PC-3 (cell line): Measurements from ENCODE around the gene SCAPER. TPM values are rescaled to one million over a fixed set of nuclear protein-coding genes. Genes with fewer than 3 reads are reported as not detected.

Experiments used
- ATAC-seq: fragments of 200-7000 bp; cut with Tn5 transposase; 2 replicates; pipeline ENCODE4 v1.9.1; 2020; ENCODE audit warnings: mild to moderate bottlenecking, moderate library complexity
- BruUV-seq: library from RNA; stranded (reverse); fragments of 400-500 nt; replicated peaks from 2 replicates; lab custom pipeline; 2021; lab: Mats Ljungman, UMichigan
- CTCF ChIA-PET: fragments of 300-600 bp; sonication (Branson Sonifier 250); formaldehyde crosslinking; loops from one replicate; lab custom pipeline; 2022; ENCODE audit warnings: antibody characterized with exemption; lab: Charles Lee
- POLR2A ChIA-PET: fragments of 300-600 bp; sonication (Branson Sonifier 250); formaldehyde crosslinking; loops from one replicate; lab custom pipeline; 2022; ENCODE audit warnings: antibody characterized with exemption; ENCODE audit not compliant: unreplicated experiment; lab: Charles Lee
- DNase-seq: peaks from one replicate; pipeline ENCODE4 v3.0.0-alpha.2; 2015
- H2AFZ ChIP-seq: fragments of 300-600 bp; sonication (generic); 2 replicates; pipeline ENCODE4 v1.6.0; 2016; ENCODE audit warnings: antibody characterized with exemption, low read length
- H3F3A ChIP-seq: fragments of 300-600 bp; sonication (generic); one replicate; pipeline ENCODE4 v1.6.0; 2017; ENCODE audit warnings: antibody characterized with exemption, low read length, control low read depth, mild to moderate bottlenecking; ENCODE audit not compliant: unreplicated experiment
- H3K27ac ChIP-seq: fragments of 300-600 bp; sonication (generic); 2 replicates; pipeline ENCODE4 v1.5.1; 2016; ENCODE audit warnings: mild to moderate bottlenecking, low read length
- H3K27me3 ChIP-seq: fragments of 300-600 bp; sonication (generic); 2 replicates; pipeline ENCODE4 v1.6.1; 2016; ENCODE audit warnings: low read length, mixed read lengths
- H3K36me3 ChIP-seq: fragments of 300-600 bp; sonication (generic); 2 replicates; pipeline ENCODE4 v1.6.1; 2016; ENCODE audit warnings: low read depth, mixed run types, low read length, mixed read lengths
- H3K4me1 ChIP-seq: fragments of 300-600 bp; sonication (generic); 2 replicates; pipeline ENCODE4 v1.5.1; 2016; ENCODE audit warnings: low read length; ENCODE audit not compliant: insufficient read depth
- H3K4me2 ChIP-seq: fragments of 300-600 bp; sonication (generic); 2 replicates; pipeline ENCODE4 v1.6.0; 2016; ENCODE audit warnings: low read length
- H3K4me3 ChIP-seq: fragments of 300-600 bp; sonication (generic); 2 replicates; pipeline ENCODE4 v1.5.1; 2016; ENCODE audit warnings: mild to moderate bottlenecking, low read length, mixed read lengths
- H3K79me2 ChIP-seq: fragments of 300-600 bp; sonication (generic); 2 replicates; pipeline ENCODE4 v1.6.1; 2017; ENCODE audit warnings: low read length, mixed read lengths
- H3K9ac ChIP-seq: fragments of 300-600 bp; sonication (generic); 2 replicates; pipeline ENCODE4 v1.6.0; 2016; ENCODE audit warnings: mild to moderate bottlenecking, low read length
- H3K9me2 ChIP-seq: fragments of 300-600 bp; sonication (generic); replicated peaks from 2 replicates; pipeline ENCODE4 v1.6.1; 2016; ENCODE audit warnings: mixed run types, low read length, mixed read lengths
- H3K9me3 ChIP-seq: fragments of 300-600 bp; sonication (generic); 2 replicates; pipeline ENCODE4 v1.6.1; 2016; ENCODE audit warnings: low read length, mixed read lengths
- H4K20me1 ChIP-seq: fragments of 300-600 bp; sonication (generic); 2 replicates; pipeline ENCODE4 v1.6.1; 2016; ENCODE audit warnings: low read length, mixed read lengths
- EZH2 ChIP-seq: fragments of 300-600 bp; sonication (generic); IDR thresholded peaks from one replicate; pipeline ENCODE4 v1.6.1; 2017; ENCODE audit warnings: antibody characterized with exemption, mild to moderate bottlenecking, low read length; ENCODE audit not compliant: unreplicated experiment
- EZH2phosphoT487 ChIP-seq: fragments of 300-600 bp; sonication (generic); IDR thresholded peaks from 2 replicates; pipeline ENCODE4 v1.6.1; 2018; ENCODE audit warnings: mild to moderate bottlenecking, antibody characterized with exemption, low read length, borderline replicate concordance
- intact Hi-C: fragments of 100-400 bp; cut with micrococcal nuclease; formaldehyde crosslinking; loops from 2 replicates; pipeline ENCODE4 v1.9.0; 2023
- total RNA-seq: library from RNA; depleted of rRNA; stranded (reverse); fragments of >200 nt; gene quantifications from 2 replicates; pipeline ENCODE4 v1.2.3, GENCODE V29; 2014
- TF ChIP-seq, protein P1 (sequence below): fragments of 300-600 bp; sonication (generic); conservative IDR thresholded peaks from 2 replicates; pipeline ENCODE4 v1.5.1; 2017; ENCODE audit warnings: antibody characterized with exemption, low read depth, mild to moderate bottlenecking, low read length

SCAPER gene
- total RNA-seq, 1 experiment from 2014 or later = 6.0 TPM

DNA sequence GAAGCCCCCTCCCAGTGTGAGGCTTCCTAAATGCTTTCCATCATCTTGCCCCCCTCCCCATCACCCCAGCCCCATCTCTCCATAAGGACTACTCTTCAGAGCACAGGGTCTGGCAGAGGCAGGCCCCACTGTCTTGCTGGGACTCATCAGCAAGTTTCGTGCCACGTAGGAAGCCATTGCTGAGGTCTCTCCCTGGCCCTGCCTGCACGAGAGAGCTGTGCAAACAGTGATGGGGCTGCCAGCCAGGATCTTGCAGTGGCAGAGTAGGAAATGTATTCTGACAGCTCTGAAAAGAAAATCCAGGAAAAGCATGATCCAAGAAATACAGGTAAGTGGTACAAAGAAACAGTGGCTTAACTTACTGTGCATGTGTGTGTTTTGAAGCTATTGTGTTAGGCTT is 546.0 kb downstream of the SCAPER start:
- intact Hi-C loops = no loop called here

DNA sequence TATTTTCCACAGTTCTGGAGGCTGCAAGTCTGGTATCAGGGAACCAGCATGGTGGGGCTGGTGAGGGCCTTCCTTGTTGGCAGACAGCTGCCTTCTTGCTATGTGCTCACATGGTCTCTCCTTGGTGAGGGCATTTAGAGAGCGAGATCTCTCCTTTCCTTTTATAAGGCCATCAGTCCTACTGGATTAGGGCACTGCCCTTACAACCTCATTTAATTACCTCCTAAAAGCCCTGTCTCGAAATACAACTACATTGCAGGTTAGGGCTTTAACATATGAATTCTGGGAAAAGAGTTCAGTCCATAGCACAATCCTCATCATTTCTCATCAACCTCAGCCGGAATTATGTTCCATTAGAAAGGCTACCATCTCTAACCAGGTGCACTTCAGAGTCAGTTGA is 546.7 kb downstream of the SCAPER start:
- TF ChIP-seq EZH2phosphoT487 (no peak), EZH2 (no peak)
- TF ChIP-seq, protein P1, sequence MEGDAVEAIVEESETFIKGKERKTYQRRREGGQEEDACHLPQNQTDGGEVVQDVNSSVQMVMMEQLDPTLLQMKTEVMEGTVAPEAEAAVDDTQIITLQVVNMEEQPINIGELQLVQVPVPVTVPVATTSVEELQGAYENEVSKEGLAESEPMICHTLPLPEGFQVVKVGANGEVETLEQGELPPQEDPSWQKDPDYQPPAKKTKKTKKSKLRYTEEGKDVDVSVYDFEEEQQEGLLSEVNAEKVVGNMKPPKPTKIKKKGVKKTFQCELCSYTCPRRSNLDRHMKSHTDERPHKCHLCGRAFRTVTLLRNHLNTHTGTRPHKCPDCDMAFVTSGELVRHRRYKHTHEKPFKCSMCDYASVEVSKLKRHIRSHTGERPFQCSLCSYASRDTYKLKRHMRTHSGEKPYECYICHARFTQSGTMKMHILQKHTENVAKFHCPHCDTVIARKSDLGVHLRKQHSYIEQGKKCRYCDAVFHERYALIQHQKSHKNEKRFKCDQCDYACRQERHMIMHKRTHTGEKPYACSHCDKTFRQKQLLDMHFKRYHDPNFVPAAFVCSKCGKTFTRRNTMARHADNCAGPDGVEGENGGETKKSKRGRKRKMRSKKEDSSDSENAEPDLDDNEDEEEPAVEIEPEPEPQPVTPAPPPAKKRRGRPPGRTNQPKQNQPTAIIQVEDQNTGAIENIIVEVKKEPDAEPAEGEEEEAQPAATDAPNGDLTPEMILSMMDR = no peak
- Histone ChIP-seq H4K20me1 (no peaks in the 10 kb centered on the region), H3K4me1 (peaks cover 16% of the 10 kb centered on the region), H3K9me2 (no peaks in the 10 kb centered on the region), H3F3A (peaks cover 4% of the 10 kb centered on the region), H3K4me2 (no peak overlapping the region), H3K4me3 (no peak overlapping the region), H3K79me2 (no peaks in the 10 kb centered on the region), H3K27ac (no peak overlapping the region), H3K9ac (no peak overlapping the region), H2AFZ (no peak overlapping the region), H3K9me3 (no peaks in the 10 kb centered on the region), H3K36me3 (no peaks in the 10 kb centered on the region), H3K27me3 (no peaks in the 10 kb centered on the region)
- no peak for ATAC-seq
- no TSS peak for BruUV-seq
- ChIA-PET POLR2A (no interaction called here), CTCF (no interaction called here)
- intact Hi-C loops = no loop called here
- DNase-seq = no peak

More for the DNA sequence above, 546.0 kb downstream of the SCAPER start:
- Histone ChIP-seq H3K9me3 (no peaks in the 10 kb centered on the region), H3K4me2 (no peak overlapping the region), H3K79me2 (no peaks in the 10 kb centered on the region), H3K27ac (no peak overlapping the region), H2AFZ (no peak overlapping the region), H3K9ac (no peak overlapping the region), H3F3A (peaks cover 4% of the 10 kb centered on the region), H3K36me3 (no peaks in the 10 kb centered on the region), H3K4me1 (peaks cover 16% of the 10 kb centered on the region), H3K9me2 (no peaks in the 10 kb centered on the region), H3K27me3 (no peaks in the 10 kb centered on the region), H4K20me1 (no peaks in the 10 kb centered on the region), H3K4me3 (no peak overlapping the region)
- POLR2A ChIA-PET = no interaction called here
- CTCF ChIA-PET = no interaction called here
- BruUV-seq = no TSS peak
- DNase-seq (no peak), ATAC-seq (no peak)
- TF ChIP-seq EZH2 = no peak
- TF ChIP-seq EZH2phosphoT487 = no peak
- TF ChIP-seq, protein P1 = no peak

DNA sequence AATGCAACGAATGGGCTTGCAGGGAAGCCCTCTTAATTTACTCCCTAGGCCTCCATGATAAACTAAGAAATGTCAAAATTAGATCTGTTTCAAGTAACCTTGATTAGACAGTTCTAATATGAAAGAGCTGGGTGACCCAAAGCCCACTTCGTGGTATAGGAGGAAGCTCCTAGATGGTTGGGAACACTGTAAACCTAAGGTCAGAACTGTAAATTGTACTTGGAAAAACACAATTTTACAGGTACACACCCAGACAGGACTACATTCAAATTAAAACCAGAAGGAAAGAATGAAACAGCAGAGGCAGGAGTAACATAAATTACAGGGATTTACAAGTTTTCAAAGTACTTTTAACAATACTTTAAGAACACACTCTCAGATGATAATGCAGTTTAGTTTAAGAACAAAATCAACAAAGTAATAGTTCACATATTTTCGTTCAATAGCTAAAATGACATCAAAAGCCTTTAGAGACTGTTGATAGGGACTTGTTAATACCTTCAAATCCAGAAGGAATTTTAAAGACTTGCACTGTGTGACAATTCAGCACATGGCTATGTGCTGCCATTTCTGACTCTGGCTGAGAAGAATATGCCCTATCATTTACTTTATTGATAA is 550.2 kb downstream of the SCAPER start:
- no peaks in the 10 kb centered on the region for H3K36me3 ChIP-seq
- no peaks in the 10 kb centered on the region for H3K79me2 ChIP-seq
- ATAC-seq (no peak), DNase-seq (no peak)
- no peak overlapping the region for H3K4me2 ChIP-seq
- peaks cover 7% of the 10 kb centered on the region for H3K4me1 ChIP-seq
- H3F3A ChIP-seq = no peaks in the 10 kb centered on the region
- H4K20me1 ChIP-seq = no peaks in the 10 kb centered on the region
- no peaks in the 10 kb centered on the region for H3K9me2 ChIP-seq
- CTCF ChIA-PET = no interaction called here
- POLR2A ChIA-PET = no interaction called here
- no peak overlapping the region for H3K4me3 ChIP-seq
- BruUV-seq = no TSS peak
- no peaks in the 10 kb centered on the region for H3K9me3 ChIP-seq
- H3K27ac ChIP-seq = no peak overlapping the region
- H3K27me3 ChIP-seq = no peaks in the 10 kb centered on the region
- H2AFZ ChIP-seq = no peak overlapping the region
- no peak overlapping the region for H3K9ac ChIP-seq
- TF ChIP-seq, protein P1 = no peak
- TF ChIP-seq EZH2phosphoT487 (no peak), EZH2 (no peak)
- intact Hi-C loops = no loop called here
